CD4-positive, CD25-positive, alpha-beta regulatory T cell (primary cell): ENCODE results near the gene CHRM3. TPM values are rescaled to one million over a fixed set of nuclear protein-coding genes. Genes with fewer than 3 reads are reported as not detected.

Experiments
- ATAC-seq, 2 donors: fragments of 150-1000 bp; cut with Tn5 transposase; one replicate each; pipeline ENCODE4 v1.10.0; 2021; ENCODE audit warnings: low read depth in 2 of 2, moderate number of reproducible peaks in 2 of 2, moderate library complexity in 1 of 2
- DNase-seq, 3 donors: peaks; one replicate each; pipeline versions ENCODE4 v3.0.0 to v3.0.0-alpha.2; 2012 to 2022; ENCODE audit warnings: mixed read lengths in 1 of 3
- H3K27ac ChIP-seq: one replicate; pipeline ENCODE4 v1.7.0; 2013; ENCODE audit warnings: mild to moderate bottlenecking, low read length; ENCODE audit not compliant: insufficient read depth, poor library complexity, severe bottlenecking
- H3K27me3 ChIP-seq: one replicate; pipeline ENCODE4 v1.7.0; 2013; ENCODE audit warnings: low read length; ENCODE audit not compliant: control insufficient read depth, insufficient read depth
- H3K36me3 ChIP-seq: one replicate; pipeline ENCODE4 v1.7.0; 2013; ENCODE audit warnings: mild to moderate bottlenecking, low read length, moderate library complexity; ENCODE audit not compliant: control insufficient read depth, insufficient read depth
- H3K4me1 ChIP-seq: 2 replicates; pipeline ENCODE4 v1.7.0; 2013; ENCODE audit warnings: mild to moderate bottlenecking, low read length; ENCODE audit not compliant: insufficient read depth, control insufficient read depth, poor library complexity, severe bottlenecking
- H3K4me3 ChIP-seq: one replicate; pipeline ENCODE4 v1.7.0; 2013; ENCODE audit warnings: low read depth, mild to moderate bottlenecking, low read length, moderate library complexity
- H3K9me3 ChIP-seq, 2 experiments: 1 replicate in 1 of 2; 2 replicates in 1 of 2; pipeline ENCODE4 v1.7.0; 2013; ENCODE audit warnings: low read length in 2 of 2, mild to moderate bottlenecking in 1 of 2, moderate library complexity in 1 of 2; ENCODE audit not compliant: control insufficient read depth in 2 of 2
- H3K27ac Mint-ChIP-seq, 3 donors: one replicate each; pipeline ENCODE4 v1.8.0; 2020 to 2022; ENCODE audit warnings: mild to moderate bottlenecking in 3 of 3, mixed read lengths in 3 of 3, moderate library complexity in 2 of 3
- H3K27me3 Mint-ChIP-seq: one replicate; pipeline ENCODE4 v1.8.0; 2022; ENCODE audit warnings: mild to moderate bottlenecking, mixed read lengths
- H3K36me3 Mint-ChIP-seq: one replicate; pipeline ENCODE4 v1.8.0; 2020; ENCODE audit warnings: mixed read lengths
- H3K4me1 Mint-ChIP-seq, 4 donors: one replicate each; pipeline ENCODE4 v1.8.0; 2020 to 2022; ENCODE audit warnings: mixed read lengths in 4 of 4, mild to moderate bottlenecking in 1 of 4
- H3K4me3 Mint-ChIP-seq, 4 donors: one replicate each; pipeline ENCODE4 v1.8.0; 2020 to 2022; ENCODE audit warnings: mild to moderate bottlenecking in 4 of 4, mixed read lengths in 4 of 4, moderate library complexity in 3 of 4
- H3K9me3 Mint-ChIP-seq, 7 donors: one replicate each; pipeline ENCODE4 v1.8.0; 2020 to 2022; ENCODE audit warnings: mixed read lengths in 7 of 7, mild to moderate bottlenecking in 3 of 7, moderate library complexity in 2 of 7
- polyA plus RNA-seq, 4 donors: library from polyadenylated mRNA; unstranded; fragments of 300-500 nt; fragmentation: Illumina TruSeq; gene quantifications; one replicate each; pipeline ENCODE4 v1.2.3, GENCODE V29; 2021
- total RNA-seq: library from RNA; stranded (reverse); gene quantifications from one replicate; pipeline ENCODE4 v1.2.3, GENCODE V29; 2022

CHRM3 gene
- total and polyA plus RNA-seq, 5 donors from 2014 or later, result 0.13 to 1.3 (median 0.38) TPM

- Mint-ChIP-seq H3K9me3 (peaks cover 0 to 2% (median 0%) of the 10 kb centered on the region in 7 donors), H3K4me3 (no peak overlapping the region)
Measured at GRCh38 chr1:239432255-239432654, 45.9 kb downstream of the CHRM3 start.

GRCh38 chr1:239434181-239434580 lies 47.8 kb downstream of the CHRM3 start:
- H3K27ac ChIP-seq, result no peak overlapping the region
- no peak overlapping the region for H3K4me3 Mint-ChIP-seq
- no peaks in the 10 kb centered on the region for H3K36me3 ChIP-seq
- H3K27ac Mint-ChIP-seq, result no peak overlapping the region
- no peak overlapping the region for H3K4me3 ChIP-seq
- peaks cover 0 to 2% (median 0%) of the 10 kb centered on the region in 7 donors for H3K9me3 Mint-ChIP-seq
- DNase-seq (no peak), ATAC-seq (no peak)
- H3K4me1 ChIP-seq, result no peaks in the 10 kb centered on the region
- no peaks in the 10 kb centered on the region for H3K4me1 Mint-ChIP-seq
- no peaks in the 10 kb centered on the region for H3K9me3 ChIP-seq
- no peaks in the 10 kb centered on the region for H3K27me3 ChIP-seq
- no peaks in the 10 kb centered on the region for H3K36me3 Mint-ChIP-seq
- H3K27me3 Mint-ChIP-seq, result no peaks in the 10 kb centered on the region

More at GRCh38 chr1:239432255-239432654, 45.9 kb downstream of the CHRM3 start:
- ATAC-seq, result no peak
- Histone ChIP-seq H3K27me3 (no peaks in the 10 kb centered on the region), H3K4me1 (no peaks in the 10 kb centered on the region), H3K4me3 (no peak overlapping the region), H3K27ac (no peak overlapping the region), H3K36me3 (no peaks in the 10 kb centered on the region), H3K9me3 (no peaks in the 10 kb centered on the region)
- DNase-seq, result no peak
- Mint-ChIP-seq H3K27ac (no peak overlapping the region), H3K36me3 (no peaks in the 10 kb centered on the region), H3K27me3 (no peaks in the 10 kb centered on the region), H3K4me1 (no peaks in the 10 kb centered on the region)
